Thoracic aorta (tissue), 2 donors: Measurements from ENCODE around the gene RAB2B. TPM values are rescaled to one million over a fixed set of nuclear protein-coding genes. Genes with fewer than 3 reads are reported as not detected.

ENCODE experiments used
- ATAC-seq: fragments of 150-250 bp; one replicate; pipeline ENCODE4 v1.8.0; 2017; ENCODE audit warnings: low read depth; ENCODE audit not compliant: insufficient number of reproducible peaks, low FRiP score
- DNase-seq: peaks from one replicate; pipeline ENCODE4 v3.0.0-alpha.2; 2020; ENCODE audit warnings: low spot score
- H3K27ac ChIP-seq, 2 donors: fragments of 200-600 bp; sonication (generic); 1 replicate in 1 of 2; 2 replicates in 1 of 2; pipeline ENCODE4 v1.5.1; 2016; ENCODE audit warnings: mild to moderate bottlenecking in 2 of 2, moderate library complexity in 2 of 2
- H3K27me3 ChIP-seq: fragments of 200-600 bp; sonication (generic); replicated peaks from 2 replicates; pipeline ENCODE4 v1.6.0; 2016; ENCODE audit warnings: mild to moderate bottlenecking; ENCODE audit not compliant: insufficient read depth
- H3K36me3 ChIP-seq: fragments of 200-600 bp; sonication (generic); one replicate; pipeline ENCODE4 v1.5.1; 2016
- H3K4me1 ChIP-seq, 2 donors: fragments of 200-600 bp; sonication (generic); 1 replicate in 1 of 2; 2 replicates in 1 of 2; pipeline versions ENCODE4 v1.5.1 to v1.6.0; 2016; ENCODE audit warnings: low read depth in 2 of 2, mild to moderate bottlenecking in 1 of 2; ENCODE audit not compliant: control insufficient read depth in 1 of 2
- H3K4me3 ChIP-seq: fragments of 200-600 bp; sonication (generic); 2 replicates; pipeline ENCODE4 v1.5.1; 2016; ENCODE audit warnings: mild to moderate bottlenecking
- H3K9me3 ChIP-seq: fragments of 200-600 bp; sonication (generic); 2 replicates; pipeline ENCODE4 v1.5.1; 2016
- CTCF ChIP-seq: fragments of 200-600 bp; sonication (generic); IDR thresholded peaks from one replicate; pipeline ENCODE4 v1.5.1; 2019; ENCODE audit warnings: antibody characterized with exemption
- total RNA-seq, 2 donors: library from RNA; depleted of rRNA; stranded (reverse); fragments of >200 nt; gene quantifications; one replicate each; pipeline versions ENCODE4 v1.1.0 to v1.2.3, GENCODE V29; 2016

The RAB2B gene
- total RNA-seq, 2 donors from 2014 or later, result 19.2 to 29.3 TPM

GRCh38 chr14:21523203-21523602, 46.4 kb upstream of the RAB2B start:
- Histone ChIP-seq H3K9me3 (no peaks in the 10 kb centered on the region), H3K4me1 (peaks cover 8% of the 10 kb centered on the region in 2 donors), H3K36me3 (peaks cover 4% of the 10 kb centered on the region), H3K27me3 (no peaks in the 10 kb centered on the region), H3K27ac (no peak overlapping the region), H3K4me3 (no peak overlapping the region)
- DNase-seq (no peak), ATAC-seq (no peak)
- TF ChIP-seq CTCF, result no peak

- H3K36me3 ChIP-seq, result peaks cover 4% of the 10 kb centered on the region
- no peak overlapping the region for H3K27ac ChIP-seq
- no peak for TF ChIP-seq CTCF
- no peak overlapping the region for H3K4me3 ChIP-seq
- peaks cover 3 to 8% of the 10 kb centered on the region in 2 donors for H3K4me1 ChIP-seq
- ATAC-seq (no peak), DNase-seq (no peak)
- H3K27me3 ChIP-seq, result no peaks in the 10 kb centered on the region
- H3K9me3 ChIP-seq, result no peaks in the 10 kb centered on the region
Observed at GRCh38 chr14:21521501-21521900, 44.7 kb upstream of the RAB2B start.

GRCh38 chr14:21520767-21521166, 44.0 kb upstream of the RAB2B start:
- no peaks in the 10 kb centered on the region for H3K27me3 ChIP-seq
- no peak for ATAC-seq
- no peak overlapping the region for H3K4me3 ChIP-seq
- no peak for DNase-seq
- H3K27ac ChIP-seq, result no peak overlapping the region
- no peak for TF ChIP-seq CTCF
- H3K36me3 ChIP-seq, result peaks cover 4% of the 10 kb centered on the region
- no peaks in the 10 kb centered on the region for H3K9me3 ChIP-seq
- peaks cover 3 to 8% of the 10 kb centered on the region in 2 donors for H3K4me1 ChIP-seq

GRCh38 chr14:21518725-21519124, 42.0 kb upstream of the RAB2B start:
- TF ChIP-seq CTCF, result no peak
- no peak overlapping the region for H3K4me3 ChIP-seq
- H3K36me3 ChIP-seq, result peaks cover 4% of the 10 kb centered on the region
- ATAC-seq, result no peak
- no peak for DNase-seq
- no peak overlapping the region for H3K27ac ChIP-seq
- H3K27me3 ChIP-seq, result no peaks in the 10 kb centered on the region
- H3K4me1 ChIP-seq, result no peaks in the 10 kb centered on the region
- no peaks in the 10 kb centered on the region for H3K9me3 ChIP-seq

- ATAC-seq (no peak), DNase-seq (no peak)
- Histone ChIP-seq H3K4me1 (peaks cover 13 to 19% of the 10 kb centered on the region in 2 donors), H3K9me3 (no peaks in the 10 kb centered on the region), H3K27me3 (no peaks in the 10 kb centered on the region), H3K4me3 (no peak overlapping the region), H3K36me3 (no peaks in the 10 kb centered on the region), H3K27ac (no peak overlapping the region)
- no peak for TF ChIP-seq CTCF
Observed at GRCh38 chr14:21514341-21514740, 37.6 kb upstream of the RAB2B start.
